Stimulated activated CD4-positive, alpha-beta T cell treated with anti-CD3 and anti-CD28 coated beads, Interleukin-12 subunit alpha, Interleukin-12 subunit beta, amount 100 ng/mL, for 48 hours (primary cell): ENCODE data around the gene CYSRT1.

Experiments
- DNase-seq, 3 donors: peaks; one replicate each; pipeline ENCODE4 v3.0.0-alpha.2; 2020; ENCODE audit warnings: low read depth in 2 of 3, low spot score in 1 of 3

The CYSRT1 gene

DNA sequence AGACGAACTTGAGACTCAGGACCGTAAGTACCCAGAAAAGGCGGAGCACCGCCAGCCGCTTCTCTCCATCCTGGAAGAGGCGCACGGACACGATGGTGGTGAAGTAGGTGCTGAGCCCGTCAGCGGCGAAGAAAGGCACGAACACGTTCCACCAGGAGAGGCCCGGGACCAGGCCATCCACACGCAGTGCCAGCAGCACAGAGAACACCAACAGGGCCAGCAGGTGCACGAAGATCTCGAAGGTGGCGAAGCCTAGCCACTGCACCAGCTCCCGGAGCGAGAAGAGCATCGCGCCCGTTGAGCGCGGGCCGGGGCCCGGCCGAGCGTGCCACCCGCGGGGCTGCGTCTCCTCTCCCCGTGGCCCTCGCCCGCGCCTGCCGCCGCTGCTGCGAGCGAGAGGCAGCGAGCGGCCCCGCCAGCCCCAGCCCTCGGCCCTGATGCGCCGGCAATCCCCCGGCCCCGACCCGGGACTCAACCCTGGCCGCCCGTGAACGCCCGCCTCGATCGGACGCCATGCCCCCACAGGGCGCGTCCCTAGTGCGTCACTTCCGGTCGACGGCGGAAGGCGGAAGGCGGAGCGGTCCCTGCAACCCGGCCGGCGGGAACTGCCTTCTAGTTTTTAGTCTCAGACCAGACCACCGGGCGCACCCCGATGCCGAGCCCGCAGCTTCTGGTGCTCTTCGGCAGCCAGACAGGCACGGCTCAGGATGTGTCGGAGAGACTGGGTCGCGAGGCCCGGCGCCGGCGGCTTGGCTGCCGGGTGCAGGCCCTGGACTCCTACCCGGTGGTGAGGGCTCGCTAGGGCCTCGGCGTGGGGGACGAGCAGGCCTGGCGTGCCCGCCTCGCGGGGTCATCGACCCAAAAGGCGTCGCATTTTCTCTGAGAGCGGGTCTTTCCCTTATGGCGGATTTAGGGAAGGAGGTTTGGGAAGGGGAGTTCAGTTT, 19.6 kb upstream of the CYSRT1 start, which contains the start of the genes NDOR1 and TMEM203:
TSS of gene NDOR1 (plus strand) at position 575 of the 944 bp plus-strand sequence. CDS start at position 653, 78 bp downstream.
TSS of gene TMEM203 (minus strand) at position 523 of the 944 bp plus-strand sequence. CDS start at position 289, 234 bp downstream.
- peak; percentile 88 to 94 (median 94) for DNase-seq

DNA sequence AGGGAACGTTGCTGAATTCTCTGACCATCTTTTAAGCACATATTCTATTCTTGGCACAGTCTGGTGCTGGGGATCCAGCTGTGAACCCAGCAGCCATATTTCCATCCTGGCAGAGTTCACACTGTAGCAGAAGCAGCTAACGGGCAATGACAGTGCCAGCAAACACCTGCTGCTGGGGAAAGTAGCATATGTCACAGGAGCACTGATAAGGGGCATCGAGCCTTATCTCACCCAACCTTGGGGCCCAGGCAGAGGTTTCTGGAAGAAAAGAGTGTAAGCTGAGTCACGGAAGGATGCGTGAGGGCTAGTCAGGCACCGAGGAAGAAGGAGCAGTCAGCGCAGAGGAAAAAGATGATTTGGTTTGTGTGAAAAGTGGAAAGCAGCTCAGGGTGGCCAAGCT, 18.4 kb upstream of the CYSRT1 start:
- no peak for DNase-seq

DNA sequence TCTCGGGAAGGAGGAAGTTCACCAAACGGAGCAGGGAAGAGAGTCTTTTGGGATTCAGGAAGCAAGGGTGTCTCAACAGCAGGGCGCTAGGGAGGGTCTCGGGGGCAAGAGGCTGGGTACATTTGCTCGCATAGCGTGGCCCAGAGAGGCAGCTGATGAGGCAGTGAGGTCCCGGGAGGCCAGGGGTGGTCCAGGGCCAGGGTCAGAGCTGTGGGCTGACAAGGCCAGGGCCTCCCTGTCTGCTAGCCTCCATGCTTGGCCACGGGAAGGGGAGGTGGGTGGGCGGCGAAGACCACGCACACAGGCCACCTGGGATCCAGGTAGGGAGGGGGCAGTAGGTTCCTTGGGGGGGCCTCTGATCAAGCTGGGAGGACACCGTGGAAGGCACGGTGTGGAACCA, 13.4 kb upstream of the CYSRT1 start:
- no peak for DNase-seq

DNA sequence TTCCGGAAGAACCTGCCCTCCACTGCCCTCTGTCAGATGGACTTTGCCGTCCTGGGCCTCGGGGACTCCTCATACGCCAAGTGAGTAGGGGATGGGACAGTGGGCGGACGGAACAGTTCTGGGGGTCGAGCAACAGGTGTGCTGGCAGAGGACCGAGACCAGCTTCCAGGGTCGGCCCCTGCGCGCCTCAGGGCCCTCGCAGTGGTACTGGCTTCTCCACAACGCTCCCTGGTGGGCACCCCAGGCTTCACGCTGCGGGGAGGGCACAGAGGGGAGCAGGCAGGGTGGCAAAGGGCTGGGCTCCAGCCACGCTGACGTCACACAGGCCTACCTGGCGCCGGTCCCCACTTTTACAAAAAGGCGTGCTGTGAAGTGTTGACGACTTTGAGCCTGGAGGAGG, 12.5 kb upstream of the CYSRT1 start:
- DNase-seq, result no peak

DNA sequence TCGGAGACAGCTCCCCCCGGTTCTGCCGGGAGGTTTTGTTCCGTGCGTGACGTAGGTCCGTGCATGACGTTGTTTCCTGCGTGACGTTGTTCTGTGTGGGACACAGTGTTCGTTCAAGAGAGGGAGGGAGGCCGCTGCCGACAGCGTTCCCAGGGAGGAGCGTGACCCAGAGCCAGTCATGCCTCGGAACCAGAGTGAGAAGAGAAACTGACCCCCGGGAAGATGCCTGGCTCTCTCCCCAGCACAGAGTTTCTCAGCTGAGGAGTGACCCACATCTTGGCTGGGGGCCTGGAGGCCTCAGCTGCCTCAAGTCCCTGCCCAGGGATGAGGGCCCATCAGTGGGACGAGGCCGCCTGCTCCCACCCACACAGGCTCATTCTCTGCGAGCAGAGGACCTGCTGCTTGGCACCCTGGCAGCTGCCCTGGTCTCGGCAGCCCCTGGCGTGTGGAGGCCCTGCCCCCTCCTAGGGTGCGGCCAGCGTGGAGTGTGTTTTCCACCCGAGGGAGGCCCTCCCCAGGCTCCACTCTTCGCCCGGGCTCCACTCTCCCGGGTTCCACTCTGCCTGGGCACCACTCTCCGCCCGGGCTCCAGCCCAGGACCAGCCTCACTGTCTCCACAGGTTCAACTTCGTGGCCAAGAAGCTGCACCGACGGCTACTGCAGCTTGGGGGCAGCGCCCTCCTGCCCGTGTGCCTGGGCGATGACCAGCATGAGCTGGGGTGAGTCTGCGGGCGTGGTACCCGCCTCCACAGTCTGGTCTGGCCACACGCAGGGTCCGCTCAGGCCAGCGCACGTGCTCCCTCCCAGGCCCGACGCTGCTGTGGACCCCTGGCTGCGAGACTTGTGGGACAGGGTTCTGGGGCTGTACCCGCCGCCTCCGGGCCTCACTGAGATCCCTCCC, 11.6 kb upstream of the CYSRT1 start:
- DNase-seq, result no peak

DNA sequence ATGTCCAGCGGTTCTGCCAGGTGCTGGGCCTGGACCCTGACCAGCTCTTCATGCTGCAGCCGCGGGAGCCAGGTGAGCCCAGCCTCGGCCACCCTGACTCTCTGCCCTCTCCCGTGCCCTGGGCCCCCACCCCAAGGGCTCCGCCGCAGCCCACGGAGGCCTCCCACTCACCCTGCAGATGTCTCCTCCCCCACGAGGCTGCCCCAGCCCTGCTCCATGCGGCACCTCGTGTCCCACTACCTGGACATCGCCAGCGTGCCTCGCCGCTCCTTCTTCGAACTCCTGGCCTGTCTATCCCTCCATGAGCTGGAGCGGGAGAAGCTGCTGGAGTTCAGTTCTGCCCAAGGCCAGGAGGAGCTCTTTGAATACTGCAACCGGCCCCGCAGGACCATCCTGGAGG, 10.4 kb upstream of the CYSRT1 start:
- DNase-seq, result no peak

DNA sequence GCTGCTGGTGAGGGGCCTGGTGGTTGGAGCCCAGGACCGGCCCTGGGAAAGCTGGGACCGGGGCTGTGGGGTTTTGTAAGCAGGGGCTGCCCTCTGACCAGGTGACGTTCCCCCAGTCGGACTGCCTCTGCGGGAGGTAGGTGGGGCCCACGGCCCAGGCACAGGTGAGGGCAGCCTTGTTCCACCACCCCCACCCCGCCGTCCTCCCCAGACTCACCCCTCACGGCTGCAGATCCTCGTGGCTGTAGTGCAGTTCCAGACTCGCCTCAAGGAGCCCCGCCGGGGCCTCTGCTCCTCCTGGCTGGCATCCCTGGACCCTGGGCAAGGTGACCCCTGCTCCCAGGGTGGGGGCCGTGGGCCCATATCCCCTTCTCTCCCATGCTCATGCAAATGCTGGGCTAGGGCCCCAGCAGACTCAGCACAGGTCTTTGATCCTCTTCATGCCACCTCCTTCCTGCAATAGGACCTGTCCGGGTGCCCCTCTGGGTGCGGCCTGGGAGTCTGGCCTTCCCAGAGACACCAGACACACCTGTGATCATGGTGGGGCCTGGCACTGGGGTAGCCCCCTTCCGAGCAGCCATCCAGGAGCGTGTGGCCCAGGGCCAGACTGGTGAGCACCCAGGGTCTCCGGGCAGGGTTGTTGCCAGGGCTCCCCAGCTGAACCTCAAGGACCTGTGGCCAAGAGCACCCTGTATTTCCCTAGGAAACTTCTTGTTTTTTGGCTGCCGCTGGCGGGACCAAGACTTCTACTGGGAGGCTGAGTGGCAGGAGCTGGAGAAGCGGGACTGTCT, 9.6 kb upstream of the CYSRT1 start:
- DNase-seq, result no peak

DNA sequence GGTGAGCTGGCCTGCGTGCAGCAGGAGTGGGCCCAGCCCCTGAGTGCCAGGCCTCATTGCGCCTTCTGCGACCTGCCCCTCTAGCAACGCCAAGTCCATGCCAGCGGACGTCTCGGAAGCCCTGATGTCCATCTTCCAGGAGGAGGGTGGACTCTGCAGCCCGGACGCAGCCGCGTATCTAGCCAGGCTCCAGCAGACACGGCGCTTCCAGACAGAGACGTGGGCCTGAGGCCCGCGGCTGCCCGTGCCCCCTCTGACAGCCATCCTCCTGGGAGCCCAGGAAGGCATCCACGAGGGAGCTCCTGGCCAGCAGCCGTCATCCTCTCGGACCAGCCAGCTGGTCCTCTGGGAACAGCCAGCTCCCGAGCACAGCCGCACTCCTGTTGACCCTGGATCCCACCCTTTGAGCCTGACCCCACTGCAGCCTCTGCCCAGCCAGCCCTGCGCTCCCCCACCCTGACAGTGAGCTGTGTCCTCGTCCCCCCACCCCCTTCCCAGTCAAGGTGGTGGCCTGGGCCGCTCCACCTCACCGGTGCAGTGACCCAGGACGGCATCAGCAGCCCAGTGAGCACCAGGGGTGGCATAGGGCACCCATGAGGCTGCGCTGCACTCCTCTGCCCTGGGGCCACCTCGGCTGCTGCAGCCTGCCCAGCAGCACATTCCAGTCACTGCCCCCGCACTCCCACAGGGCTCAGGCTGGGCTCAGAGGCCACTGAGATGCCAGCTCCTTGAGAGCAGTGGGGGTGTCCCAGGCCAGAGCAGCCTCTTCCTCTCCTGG, 8.6 kb upstream of the CYSRT1 start:
- DNase-seq, result no peak

DNA sequence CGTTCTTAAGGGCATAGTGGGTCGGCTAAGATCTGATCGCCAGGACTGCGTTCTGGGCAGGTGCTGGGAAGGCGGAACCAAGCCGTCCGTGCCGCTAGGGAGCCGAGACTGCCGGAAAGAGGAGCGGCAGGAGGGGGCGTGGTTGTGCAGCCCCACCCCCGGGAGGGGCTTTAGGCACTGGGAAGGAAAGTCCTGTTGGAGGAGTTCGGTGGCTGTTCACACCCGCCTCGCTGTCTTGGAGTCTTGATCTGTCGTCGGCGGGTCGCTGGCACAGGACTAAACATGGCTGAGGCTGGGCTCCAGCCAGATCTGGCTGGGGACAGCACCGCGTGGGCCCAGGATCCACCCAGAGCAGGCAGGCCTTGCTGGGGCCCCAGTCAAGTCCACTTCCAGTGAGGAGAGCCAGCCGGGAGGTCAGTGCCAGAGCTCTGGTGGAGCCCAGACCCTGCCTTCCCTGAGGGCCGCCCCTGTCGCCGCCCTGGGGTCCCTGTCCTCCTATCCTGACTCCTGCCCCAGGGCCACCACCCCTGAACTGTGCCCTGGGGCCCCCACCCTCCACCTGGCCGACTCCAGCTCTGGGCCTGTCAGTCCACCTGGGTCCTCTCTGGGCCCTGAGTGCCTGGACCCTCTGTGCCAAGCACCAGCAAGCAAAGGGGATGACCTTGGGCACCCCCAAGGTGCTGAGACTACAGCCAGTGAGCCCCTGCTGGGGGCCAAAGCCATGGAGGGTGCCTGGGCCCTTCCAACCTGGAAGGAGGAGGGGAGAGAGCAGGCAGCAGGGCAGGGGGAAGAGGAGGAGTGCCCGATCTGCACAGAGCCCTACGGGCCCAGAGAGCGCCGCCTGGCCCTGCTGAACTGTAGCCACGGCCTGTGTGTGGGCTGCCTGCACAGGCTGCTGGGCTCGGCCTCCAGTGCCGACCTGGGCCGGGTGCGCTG, 7.4 kb upstream of the CYSRT1 start:
- DNase-seq, result no peak

DNA sequence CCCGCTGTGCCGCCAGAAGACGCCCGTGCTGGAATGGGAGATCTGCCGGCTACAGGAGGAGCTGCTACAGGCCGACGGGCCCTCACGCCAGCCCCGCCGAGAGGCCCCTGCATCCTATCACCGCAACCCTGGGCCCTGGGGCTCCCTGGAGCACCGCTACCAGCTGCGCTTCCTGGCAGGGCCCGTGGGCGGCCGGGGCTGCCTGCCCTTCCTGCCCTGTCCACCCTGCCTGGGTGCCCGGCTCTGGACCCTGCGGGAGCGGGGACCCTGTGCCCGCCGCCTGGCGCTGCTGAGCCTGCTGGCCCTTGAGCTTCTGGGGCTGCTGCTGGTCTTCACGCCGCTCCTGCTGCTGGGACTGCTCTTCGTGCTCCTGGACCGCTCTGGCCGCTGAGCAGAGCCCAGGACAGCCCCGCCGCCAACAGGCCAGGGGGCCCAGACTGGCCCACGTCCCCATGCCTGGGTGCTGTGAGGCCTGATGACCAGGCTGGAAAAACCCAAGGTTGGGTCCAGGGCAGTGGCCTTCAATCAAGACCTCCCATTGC, 6.7 kb upstream of the CYSRT1 start:
- no peak for DNase-seq

DNA sequence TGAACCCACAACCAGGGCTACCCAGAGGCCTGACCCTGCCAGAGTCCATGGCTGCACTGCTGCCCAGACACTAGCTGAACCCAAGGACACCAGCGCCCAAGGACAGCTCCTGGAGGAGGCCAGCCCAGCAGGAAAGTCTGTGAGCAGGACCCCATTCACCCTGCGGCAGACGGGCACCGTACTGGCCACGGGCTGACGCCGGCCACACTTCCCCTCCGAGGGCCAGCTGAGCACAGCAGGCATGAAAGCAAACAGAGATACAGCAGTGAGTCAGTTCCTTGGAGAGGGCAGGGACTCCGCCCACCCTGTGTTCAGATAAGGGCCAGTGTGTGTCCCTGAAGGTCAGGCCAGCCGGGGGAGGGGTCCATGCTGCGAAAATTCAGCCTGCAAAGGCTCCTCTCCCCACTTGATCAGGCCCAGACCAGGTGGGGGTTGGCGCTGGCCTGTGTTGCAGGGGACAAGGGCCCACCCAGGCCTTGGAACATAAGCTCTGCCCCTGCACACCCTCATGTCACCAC, 6.2 kb upstream of the CYSRT1 start:
- DNase-seq, result no peak

DNA sequence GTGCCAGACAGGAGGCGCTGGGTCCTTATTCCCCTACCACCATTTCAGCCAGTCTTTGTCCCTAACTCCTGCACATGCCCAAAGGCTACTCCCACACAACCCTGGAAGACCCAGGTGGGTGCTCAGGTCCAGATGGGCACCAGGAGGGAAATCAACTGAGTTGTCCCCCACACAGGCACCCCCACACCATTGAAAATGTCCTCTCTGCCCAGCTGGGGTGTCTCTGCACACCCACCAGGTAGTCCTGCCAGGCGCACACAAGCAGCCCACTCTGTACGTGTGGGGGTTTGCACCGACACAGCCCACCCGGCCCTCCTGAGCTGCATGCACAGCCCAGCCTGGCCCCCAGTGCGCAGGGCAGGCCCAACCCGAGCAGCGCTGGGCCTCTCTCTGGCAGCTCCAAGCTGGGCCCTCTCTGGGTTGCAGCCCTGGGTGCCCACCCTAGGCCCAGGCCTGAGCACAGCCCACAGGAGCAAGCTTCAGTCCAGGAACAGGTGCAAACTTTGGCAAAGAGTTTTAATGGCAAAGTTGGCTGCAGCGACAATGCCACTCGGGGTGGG, 5.1 kb upstream of the CYSRT1 start:
- no peak for DNase-seq

DNA sequence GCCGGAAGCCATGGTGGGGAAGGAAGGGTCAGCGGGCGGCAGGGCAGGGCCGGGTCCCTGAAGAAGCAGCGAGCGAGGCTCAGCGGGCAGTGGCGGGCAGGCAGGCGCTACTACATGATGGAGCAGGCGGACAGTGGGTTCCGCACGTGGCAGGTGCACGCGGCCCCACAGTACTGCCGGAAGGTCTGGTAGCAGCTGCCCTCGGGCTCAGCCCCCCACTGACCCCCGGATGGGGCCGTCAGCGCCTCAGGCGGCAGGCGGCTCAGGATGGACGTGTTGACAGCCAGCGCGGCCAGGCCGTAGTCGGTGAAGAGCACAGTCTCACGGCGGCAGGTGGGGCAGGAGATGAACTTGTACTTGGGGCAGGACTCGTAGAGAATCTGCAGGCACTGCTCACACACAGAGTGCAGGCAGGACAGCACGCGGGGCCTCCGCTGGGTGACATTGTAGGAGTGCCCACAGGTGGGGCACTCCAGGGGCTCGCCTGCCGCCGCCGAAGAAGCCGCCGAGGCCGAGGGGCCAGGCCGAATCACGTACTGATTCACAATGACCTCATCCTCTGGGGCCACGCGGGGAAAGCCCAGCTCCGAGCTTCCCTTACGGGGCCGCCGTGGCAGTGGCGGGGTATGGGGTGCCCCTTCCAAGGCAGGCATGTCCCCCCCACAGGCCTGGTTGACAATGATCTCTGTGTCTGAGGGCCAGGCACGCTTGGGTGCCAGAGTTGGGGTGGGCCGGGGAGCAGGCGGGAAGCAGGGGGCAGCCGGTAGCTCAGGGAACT, 4.5 kb upstream of the CYSRT1 start:
- no peak for DNase-seq

DNA sequence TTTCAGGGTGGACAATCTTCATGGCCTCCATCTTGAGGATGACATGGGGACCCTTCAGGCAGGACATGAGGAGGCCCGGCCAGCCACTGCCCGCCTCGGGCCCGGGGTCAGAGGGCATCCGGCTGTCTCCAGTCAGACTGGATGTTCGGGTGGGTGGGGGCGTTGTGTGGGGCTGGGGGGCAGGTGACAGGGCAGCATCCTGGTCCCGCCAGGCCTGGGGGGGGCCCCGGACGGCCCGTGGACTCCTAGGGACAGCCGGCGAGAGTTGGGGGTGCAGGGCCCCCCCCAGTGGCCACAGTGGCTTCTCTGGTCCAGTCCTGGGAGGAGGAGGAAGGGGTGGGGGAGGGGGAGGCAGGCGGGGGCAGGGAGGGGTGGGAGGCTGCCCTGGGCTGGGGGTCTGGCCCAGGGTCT, 3.9 kb upstream of the CYSRT1 start:
- no peak for DNase-seq

DNA sequence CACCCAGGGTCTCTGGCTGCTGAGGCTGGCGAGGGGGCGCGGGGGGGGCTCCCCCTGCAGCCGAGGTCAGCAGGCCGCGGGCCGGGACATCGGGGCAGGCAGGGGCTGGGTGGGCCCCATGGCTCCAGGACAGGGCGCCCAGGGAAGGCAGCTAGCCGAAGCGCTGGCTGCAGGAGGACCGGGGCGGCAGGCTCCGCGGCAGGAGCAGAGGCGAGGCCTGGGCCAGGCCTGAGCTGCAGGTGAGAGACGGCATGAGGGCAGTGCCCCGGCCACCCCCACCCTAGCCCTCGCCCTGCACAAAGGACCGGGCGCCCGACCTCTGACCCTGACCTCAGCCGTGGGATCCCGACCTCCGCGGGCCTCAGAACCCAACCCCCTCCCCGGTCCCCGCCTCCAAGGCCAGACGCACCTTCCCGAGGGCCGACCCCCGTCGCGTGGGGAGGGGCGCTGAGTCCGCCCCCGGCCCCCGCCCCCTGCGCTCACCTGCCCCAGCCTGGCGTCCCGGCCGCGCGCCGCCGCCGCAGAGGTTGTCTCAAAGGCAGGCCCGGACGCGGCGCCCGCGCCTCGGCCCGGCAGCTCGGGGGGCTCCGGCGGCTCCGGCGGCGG, 3.4 kb upstream of the CYSRT1 start:
- no peak for DNase-seq

DNA sequence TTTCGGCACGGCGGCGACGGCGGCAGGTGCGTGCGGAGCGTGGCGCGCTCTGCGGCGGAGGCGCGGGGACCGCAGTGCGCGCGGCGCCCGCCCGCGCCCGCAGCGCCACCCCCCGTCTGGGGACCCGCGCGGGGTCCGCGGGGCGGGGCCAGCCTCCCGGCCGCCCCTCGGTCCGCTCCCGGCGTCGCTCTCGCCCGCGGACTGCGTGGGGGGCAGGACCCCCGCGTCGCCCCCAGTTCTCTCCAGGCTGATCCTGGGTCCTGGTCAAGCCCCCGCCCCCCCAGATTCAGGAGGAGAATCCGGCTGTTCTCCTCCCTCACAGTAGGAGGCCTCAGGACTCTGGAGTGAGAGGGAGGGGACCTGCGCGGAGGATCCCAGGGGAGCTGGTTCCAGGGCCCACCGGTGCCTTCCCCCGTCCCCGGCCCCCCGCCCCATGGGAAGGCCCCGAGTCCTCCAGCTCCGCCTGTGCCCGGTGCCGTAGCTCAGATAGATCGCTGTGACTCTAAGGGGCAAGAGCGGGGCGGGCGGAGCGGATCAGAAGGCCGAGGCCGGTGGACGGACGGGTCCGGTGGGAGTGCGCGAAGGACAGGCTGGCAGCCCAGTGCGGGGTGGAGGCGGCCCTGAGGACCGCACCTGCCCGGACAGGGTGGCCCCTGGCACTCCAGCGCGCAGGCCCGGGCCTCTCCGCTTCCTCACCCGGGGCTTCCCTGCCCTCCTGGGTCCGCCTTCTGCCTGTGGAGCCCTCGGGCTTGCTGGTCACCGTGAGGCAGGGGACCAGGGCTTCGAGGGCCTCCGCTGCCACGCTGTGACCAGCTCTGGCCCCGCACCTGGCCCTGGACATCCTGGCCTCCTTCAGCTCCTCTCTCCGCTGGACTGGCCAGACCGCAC, 2.5 kb upstream of the CYSRT1 start, which contains the start of gene RNF208:
TSS of gene RNF208 (minus strand) at position 51 of the 888 bp plus-strand sequence. CDS start 1,028 bp downstream, outside the sequence.
- no peak for DNase-seq
